HepG2 (cell line): Measurements from ENCODE around the gene KCNT2. TPM values are rescaled to one million over a fixed set of nuclear protein-coding genes. Genes with fewer than 3 reads are reported as not detected.

Source experiments
- ATAC-seq: fragments of 200-7000 bp; cut with Tn5 transposase; 3 replicates; pipeline ENCODE4 v1.9.1; 2020; ENCODE audit warnings: mild to moderate bottlenecking, moderate library complexity
- Bru-seq: library from RNA; stranded (reverse); fragments of 400-500 nt; gene quantifications from one replicate; lab custom pipeline; 2021; lab: Mats Ljungman, UMichigan
- BruChase-seq, 2 experiments: library from RNA; stranded (reverse); fragments of 400-500 nt; gene quantifications; one replicate each; lab custom pipeline; 2021; lab: Mats Ljungman, UMichigan
- BruUV-seq: library from RNA; stranded (reverse); fragments of 400-500 nt; replicated peaks from 2 replicates; lab custom pipeline; 2021; lab: Mats Ljungman, UMichigan
- CTCF ChIA-PET: fragments of 300-600 bp; formaldehyde crosslinking; extraction: SDS; loops from one replicate; lab custom pipeline; 2021; ENCODE audit warnings: low total read pairs, inconsistent platforms, low intra/inter-chr PET ratio; lab: Yijun Ruan, JAX
- POLR2A ChIA-PET: fragments of 350-600 bp; sonication (Branson Sonifier 250); formaldehyde crosslinking; loops from one replicate; lab custom pipeline; 2020; ENCODE audit warnings: antibody characterized with exemption, inconsistent platforms; lab: Yijun Ruan, JAX
- DNase-seq: peaks from one replicate; pipeline ENCODE4 v3.0.0-alpha.2; 2015; ENCODE audit warnings: low spot score
- FAIRE-seq: peaks from 3 replicates; lab custom pipeline; 2011; peaks lifted over from hg19 to GRCh38; lab: Jason Lieb, UNC
- H2AFZ ChIP-seq: one replicate; pipeline ENCODE4 v1.6.1; 2011; ENCODE audit warnings: low read length, inconsistent platforms
- H3K27ac ChIP-seq: fragments of 300-600 bp; 3 replicates; pipeline ENCODE4 v1.8.0; 2011; ENCODE audit warnings: mixed run types, mild to moderate bottlenecking, mixed read lengths, low read length, inconsistent platforms; ENCODE audit not compliant: insufficient read depth; ENCODE audit errors: extremely low read length
- H3K27me3 ChIP-seq, 2 experiments: fragments of 200-600 bp in 1 of 2; 2 replicates in 1 of 2; 3 replicates in 1 of 2; pipeline versions ENCODE4 v1.6.0 to v1.8.0; 2011; ENCODE audit warnings: low read length in 2 of 2, mild to moderate bottlenecking in 2 of 2, moderate library complexity in 2 of 2, inconsistent platforms in 1 of 2; ENCODE audit not compliant: insufficient read depth in 2 of 2, control insufficient read depth in 1 of 2
- H3K36me3 ChIP-seq, 2 experiments: fragments of 200-600 bp in 1 of 2; replicated peaks in 1 of 2; 2 replicates in 1 of 2; 3 replicates in 1 of 2; pipeline versions ENCODE4 v1.5.1 to v1.8.0; 2011; ENCODE audit warnings: low read length in 2 of 2, inconsistent platforms in 1 of 2; ENCODE audit not compliant: insufficient read depth in 2 of 2, control insufficient read depth in 1 of 2
- H3K4me1 ChIP-seq: 2 replicates; pipeline ENCODE4 v1.5.1; 2012; ENCODE audit warnings: low read length, inconsistent platforms; ENCODE audit not compliant: insufficient read depth
- H3K4me2 ChIP-seq: 2 replicates; pipeline ENCODE4 v1.6.0; 2011; ENCODE audit warnings: low read depth, low read length, inconsistent platforms
- H3K4me3 ChIP-seq, 3 experiments: fragments of 200-600 bp in 1 of 3; sonication (generic), shearing (Covaris generic) in 1 of 3; replicated peaks in 1 of 3; 2 replicates each; pipeline ENCODE4 v1.5.1; 2011 to 2016; ENCODE audit warnings: low read length in 3 of 3, inconsistent platforms in 2 of 3, low read depth in 2 of 3, mild to moderate bottlenecking in 2 of 3, control low read depth in 1 of 3, mixed read lengths in 1 of 3; ENCODE audit not compliant: insufficient read depth in 1 of 3
- H3K79me2 ChIP-seq: one replicate; pipeline ENCODE4 v1.6.1; 2011; ENCODE audit warnings: low read length, inconsistent platforms; ENCODE audit not compliant: insufficient read depth
- H3K9ac ChIP-seq: 2 replicates; pipeline ENCODE4 v1.6.0; 2011; ENCODE audit warnings: mild to moderate bottlenecking, low read depth, low read length, inconsistent platforms; ENCODE audit not compliant: insufficient read depth
- H3K9me3 ChIP-seq: 2 replicates; pipeline ENCODE4 v1.5.1; 2012; ENCODE audit warnings: mild to moderate bottlenecking, low read length
- H4K20me1 ChIP-seq: 2 replicates; pipeline ENCODE4 v1.6.0; 2011; ENCODE audit warnings: inconsistent platforms, mild to moderate bottlenecking, low read length, moderate library complexity; ENCODE audit not compliant: insufficient read depth
- CBX1 ChIP-seq: IDR thresholded peaks from one replicate; pipeline ENCODE4 v1.6.1; 2016; ENCODE audit warnings: antibody characterized with exemption, low read depth
- GABPB1 ChIP-seq: IDR thresholded peaks from 2 replicates; pipeline ENCODE4 v1.6.1; 2016; ENCODE audit warnings: mild to moderate bottlenecking, missing genetic modification reagents, moderate library complexity, missing compliant biosample characterization
- PRDM10 ChIP-seq: sonication (generic); formaldehyde crosslinking; IDR thresholded peaks from 2 replicates; pipeline ENCODE4 v1.4.0; 2020; ENCODE audit warnings: low read depth, missing genetic modification reagents
- ZNF276 ChIP-seq: sonication (generic); formaldehyde crosslinking; IDR thresholded peaks from 2 replicates; pipeline ENCODE4 v1.4.0; 2020; ENCODE audit warnings: mild to moderate bottlenecking, low read depth, missing genetic modification reagents
- ZNF567 ChIP-seq: sonication (generic); formaldehyde crosslinking; IDR thresholded peaks from 2 replicates; pipeline ENCODE4 v1.8.1; 2023; ENCODE audit warnings: mild to moderate bottlenecking, missing genetic modification reagents, borderline replicate concordance
- ZNF687 ChIP-seq: sonication (generic); formaldehyde crosslinking; IDR thresholded peaks from 2 replicates; pipeline ENCODE4 v1.5.1; 2020; ENCODE audit warnings: mild to moderate bottlenecking, missing genetic modification reagents, moderate library complexity
- WGBS: methylation state at CpG from one replicate; pipeline ENCODE4 v1.1.6; 2017; ENCODE audit warnings: low lambda C conversion rate; 5-methylcytosine and 5-hydroxymethylcytosine counted together
- in situ Hi-C: cut with HindIII; loops from 2 replicates; pipeline ENCODE4 v1.10.0; 2017; ENCODE audit warnings: low pct_unique_long_range_greater_than_20kb; ENCODE audit not compliant: extremely low pct_ligation_motif_present
- intact Hi-C: fragments of 100-400 bp; cut with micrococcal nuclease; formaldehyde crosslinking; loops from one replicate; pipeline ENCODE4 v1.10.0; 2022; ENCODE audit not compliant: unreplicated experiment
- long read RNA-seq, 2 experiments: library from RNA in 1 of 2; library from polyadenylated mRNA in 1 of 2; stranded (forward) in 1 of 2; unstranded in 1 of 2; transcript quantifications; one replicate each; pipeline ENCODE4 v2.0.0, GENCODE V29; 2019 to 2022
- polyA minus RNA-seq, 3 experiments: library from RNA; depleted of rRNA, polyadenylated mRNA; stranded (reverse); fragments of >200 nt; gene quantifications; 2 replicates each; pipeline ENCODE4 v1.2.3, GENCODE V29; 2011; ENCODE audit warnings: low replicate concordance in 1 of 3
- polyA plus RNA-seq, 8 experiments: library from polyadenylated mRNA; depleted of rRNA in 3 of 8; stranded (reverse) in 7 of 8; unstranded in 1 of 8; fragments of >200 nt; fragmentation: Illumina TruSeq in 4 of 8; extraction: Trizol in 4 of 8; gene quantifications; 2 replicates each; pipeline versions ENCODE4 v1.2.1 to v1.2.3, GENCODE V29; 2011 to 2016; ENCODE audit warnings: low read depth in 4 of 8, missing spikeins in 1 of 8, mixed read lengths in 1 of 8; ENCODE audit not compliant: insufficient read depth in 1 of 8
- total RNA-seq, 5 experiments: library from RNA; depleted of rRNA; stranded (reverse); fragments of >200 nt; fragmentation: Illumina TruSeq; extraction: Trizol; gene quantifications; 2 replicates each; pipeline ENCODE4 v1.2.3, GENCODE V29; 2016; ENCODE audit warnings: low read depth in 1 of 5

KCNT2 gene
- total RNA-seq (2016; rRNA removed; fragmentation: Illumina TruSeq; extraction: Trizol) (not detected in 2 replicates), polyA plus RNA-seq (2011; rRNA removed) (not detected in 2 replicates), polyA minus RNA-seq (2011; rRNA and poly(A)+ RNA removed; ENCODE audit: low replicate concordance) (1.4 TPM in 1 of 2 replicates, not detected in the other), Bru-seq, nascent RNA (percentile 1 among the genes with signal in this experiment), BruChase-seq, experiment 1, labeled RNA remaining after a 6-hour chase (not detected), BruChase-seq, experiment 2, labeled RNA remaining after a 2-hour chase (percentile 0 among the genes with signal in this experiment)
- total RNA-seq (2016; cell fraction: cytosol; rRNA removed; fragmentation: Illumina TruSeq; extraction: Trizol; ENCODE audit: low read depth): not detected in 2 replicates
- not detected in 2 replicates for total RNA-seq (2016; cell fraction: insoluble cytoplasmic fraction; rRNA removed; fragmentation: Illumina TruSeq; extraction: Trizol)
- total RNA-seq (2016; cell fraction: membrane; rRNA removed; fragmentation: Illumina TruSeq; extraction: Trizol): not detected in 2 replicates
- total RNA-seq (2016; cell fraction: nucleus; rRNA removed; fragmentation: Illumina TruSeq; extraction: Trizol): not detected in 2 replicates
- polyA plus RNA-seq (2011; cell fraction: cytosol; rRNA removed): not detected in 2 replicates
- polyA plus RNA-seq (2011; cell fraction: nucleus; rRNA removed): not detected in 2 replicates
- polyA plus RNA-seq (2012): not detected in 2 replicates
- polyA plus RNA-seq (2016; cell fraction: cytosol; fragmentation: Illumina TruSeq; extraction: Trizol; ENCODE audit: low read depth): not detected in 2 replicates
- not detected in 2 replicates for polyA plus RNA-seq (2016; cell fraction: insoluble cytoplasmic fraction; fragmentation: Illumina TruSeq; extraction: Trizol; ENCODE audit: low read depth)
- not detected in 2 replicates for polyA plus RNA-seq (2016; cell fraction: membrane; fragmentation: Illumina TruSeq; extraction: Trizol; ENCODE audit: low read depth)
- polyA plus RNA-seq (2016; cell fraction: nucleus; fragmentation: Illumina TruSeq; extraction: Trizol; ENCODE audit: insufficient read depth, low read depth): not detected in 2 replicates
- not detected in 2 replicates for polyA minus RNA-seq (2011; cell fraction: cytosol; rRNA and poly(A)+ RNA removed)
- polyA minus RNA-seq (2011; cell fraction: nucleus; rRNA and poly(A)+ RNA removed): not detected in 2 replicates
- long read RNA-seq, experiment 1: 0 reads
- long read RNA-seq, experiment 2: 0 reads

- WGBS: 13% methylated on average over 39 of the region's 43 CpGs
- ChIA-PET CTCF (no interaction called here), POLR2A (no interaction called here)
- Histone ChIP-seq H3K9ac (no peak within 1 kb of the TSS), H3K9me3 (no peaks in the 10 kb centered on the region), H3K4me1 (peaks cover 16% of the 10 kb centered on the region), H2AFZ (no peak within 1 kb of the TSS), H3K27me3 (peaks cover 0 to 15% of the 10 kb centered on the region in 2 experiments; a peak in 2 of 5 replicates), H4K20me1 (no peaks in the 10 kb centered on the region), H3K27ac (no peak within 1 kb of the TSS), H3K36me3 (no peaks in the 10 kb centered on the region), H3K79me2 (no peaks in the 10 kb centered on the region), H3K4me3 (peak within 1 kb of the TSS in 1 of 3 experiments; percentile 34; a peak in 2 of 6 replicates), H3K4me2 (peak within 1 kb of the TSS; percentile 58)
- no peak for TF ChIP-seq CBX1
- TF ChIP-seq ZNF276 (CRISPR knock-in tag): no peak
- TF ChIP-seq PRDM10: peak; percentile 48; the same call in 1 of the 2 replicates
- peak; percentile 10; the same call in 1 of the 2 replicates for TF ChIP-seq GABPB1 (CRISPR knock-in tag)
- TF ChIP-seq ZNF687 (CRISPR knock-in tag): peak; percentile 13; the same call in 1 of the 2 replicates
- TF ChIP-seq ZNF567 (CRISPR knock-in tag): no peak
- intact Hi-C loops (no loop called here), in situ Hi-C loops (no loop called here)
- ATAC-seq: peak; percentile 96
- peak; percentile 1 for DNase-seq
- FAIRE-seq: no peak
- no TSS peak for BruUV-seq
Measured at GRCh38 chr1:196608390-196609369, at the start of gene KCNT2. KCNT2 (minus strand) TSS chr1:196608440; CDS start chr1:196608309, 131 bp downstream.
